ENCODE results near the gene TEX55. TPM values are rescaled to one million over a fixed set of nuclear protein-coding genes. Genes with fewer than 3 reads are reported as not detected.
"Not testable (repeated sequence)": the region's sequence is repeated elsewhere in the genome, so short reads cannot be mapped to it uniquely, and the experiment has no call there.

The TEX55 gene
- total RNA-seq, 2 donors from 2014 or later = not detected

DNA sequence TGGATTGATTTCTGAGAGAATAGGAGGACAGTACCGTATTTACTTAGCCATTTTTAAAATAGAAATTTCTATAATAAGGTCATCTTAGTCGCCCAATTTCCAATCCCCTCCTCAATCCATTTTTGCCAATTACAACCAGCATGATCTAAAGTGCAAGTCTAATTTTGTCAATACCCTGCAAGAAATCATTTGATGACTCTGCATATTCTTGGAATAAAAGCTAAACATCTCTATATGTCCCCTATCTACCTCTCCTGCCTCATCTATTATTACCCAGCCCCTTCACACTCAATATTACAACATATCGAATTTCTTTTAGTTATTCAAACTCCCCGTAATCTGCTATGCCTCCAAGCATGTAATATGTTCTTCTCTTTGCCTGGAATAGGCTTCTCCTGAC lies 41.9 kb upstream of the TEX55 start:
- H3K27ac ChIP-seq = no peak overlapping the region
- no peak for ATAC-seq
- no peaks in the 10 kb centered on the region for H3K4me1 ChIP-seq
- no peaks in the 10 kb centered on the region for H3K9me3 ChIP-seq
- no peaks in the 10 kb centered on the region for H3K36me3 ChIP-seq (replicated peaks in 1 of 2; ENCODE audit: insufficient read depth in 1 of 2, low read depth in 2 of 2)
- H3K4me3 ChIP-seq = no peak overlapping the region
- intact Hi-C loops (cut with DNase I) = no loop called here
- DNase-seq = no peak
- WGBS, 2 donors = 68 to 78% methylated on average over 4 of the region's 4 CpGs
- TF ChIP-seq POLR2A (IDR thresholded peaks at IDR 0.05) = no peak
- TF ChIP-seq, protein P1, sequence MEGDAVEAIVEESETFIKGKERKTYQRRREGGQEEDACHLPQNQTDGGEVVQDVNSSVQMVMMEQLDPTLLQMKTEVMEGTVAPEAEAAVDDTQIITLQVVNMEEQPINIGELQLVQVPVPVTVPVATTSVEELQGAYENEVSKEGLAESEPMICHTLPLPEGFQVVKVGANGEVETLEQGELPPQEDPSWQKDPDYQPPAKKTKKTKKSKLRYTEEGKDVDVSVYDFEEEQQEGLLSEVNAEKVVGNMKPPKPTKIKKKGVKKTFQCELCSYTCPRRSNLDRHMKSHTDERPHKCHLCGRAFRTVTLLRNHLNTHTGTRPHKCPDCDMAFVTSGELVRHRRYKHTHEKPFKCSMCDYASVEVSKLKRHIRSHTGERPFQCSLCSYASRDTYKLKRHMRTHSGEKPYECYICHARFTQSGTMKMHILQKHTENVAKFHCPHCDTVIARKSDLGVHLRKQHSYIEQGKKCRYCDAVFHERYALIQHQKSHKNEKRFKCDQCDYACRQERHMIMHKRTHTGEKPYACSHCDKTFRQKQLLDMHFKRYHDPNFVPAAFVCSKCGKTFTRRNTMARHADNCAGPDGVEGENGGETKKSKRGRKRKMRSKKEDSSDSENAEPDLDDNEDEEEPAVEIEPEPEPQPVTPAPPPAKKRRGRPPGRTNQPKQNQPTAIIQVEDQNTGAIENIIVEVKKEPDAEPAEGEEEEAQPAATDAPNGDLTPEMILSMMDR (IDR thresholded peaks at IDR 0.05) = no peak
- no peaks in the 10 kb centered on the region for H3K27me3 ChIP-seq

DNA sequence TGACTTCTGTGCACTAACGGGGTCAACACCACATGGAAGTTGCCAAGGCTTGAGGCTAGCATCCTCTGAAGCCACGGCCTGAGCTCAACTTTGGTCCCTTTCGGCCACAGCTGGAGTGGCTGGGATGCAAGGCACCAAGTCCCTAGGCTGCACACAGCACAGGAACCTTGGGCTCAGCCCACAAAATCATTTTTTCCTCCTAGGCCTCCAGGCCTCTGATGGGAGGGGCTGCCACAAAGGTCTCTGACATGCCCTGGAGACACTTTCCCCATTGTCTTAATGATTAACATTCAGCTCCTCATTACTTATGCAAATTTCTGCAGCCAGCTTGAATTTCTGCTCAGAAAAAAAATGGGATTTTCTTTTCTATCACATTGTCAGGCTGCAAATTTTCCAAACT lies 27.6 kb upstream of the TEX55 start:
- ATAC-seq; H3K4me1 ChIP-seq; H3K4me3 ChIP-seq; H3K36me3 ChIP-seq (replicated peaks in 1 of 2; ENCODE audit: insufficient read depth in 1 of 2, low read depth in 2 of 2); H3K27me3 ChIP-seq; intact Hi-C loops (cut with DNase I); DNase-seq; H3K9me3 ChIP-seq; H3K27ac ChIP-seq: not testable (repeated sequence)
- 34 to 67% methylated on average over 1 to 3 of the region's 3 CpGs for WGBS, 2 donors

DNA sequence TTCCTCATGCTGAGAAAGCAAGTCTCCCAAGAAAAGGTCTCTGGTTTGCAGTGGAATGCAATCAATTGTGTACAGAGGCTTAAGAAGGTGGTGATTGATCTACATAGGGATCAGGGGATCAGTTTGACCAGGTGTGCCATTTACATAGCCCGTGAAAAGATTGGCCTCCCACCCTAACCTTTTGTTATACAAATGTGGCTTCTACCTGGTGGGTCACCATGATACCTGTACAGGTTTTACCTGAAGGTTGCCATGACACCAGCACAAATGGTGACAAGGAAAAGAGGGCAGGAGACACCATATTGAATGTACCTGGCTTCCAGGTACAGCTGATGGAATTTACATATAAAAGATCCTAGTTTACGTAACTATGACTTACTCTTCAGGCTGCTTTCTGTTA lies 25.5 kb upstream of the TEX55 start:
- intact Hi-C loops (cut with DNase I) = no loop called here
- TF ChIP-seq, protein P1 (IDR thresholded peaks at IDR 0.05) = no peak
- TF ChIP-seq POLR2A (IDR thresholded peaks at IDR 0.05) = no peak
- H3K9me3 ChIP-seq = no peaks in the 10 kb centered on the region
- no peaks in the 10 kb centered on the region for H3K36me3 ChIP-seq (replicated peaks in 1 of 2; ENCODE audit: insufficient read depth in 1 of 2, low read depth in 2 of 2)
- H3K4me1 ChIP-seq = no peaks in the 10 kb centered on the region
- no peak overlapping the region for H3K4me3 ChIP-seq
- 53 to 55% methylated on average over 2 of the region's 2 CpGs for WGBS, 2 donors
- H3K27me3 ChIP-seq = no peaks in the 10 kb centered on the region
- H3K27ac ChIP-seq = no peak overlapping the region
- ATAC-seq (no peak), DNase-seq (no peak)

DNA sequence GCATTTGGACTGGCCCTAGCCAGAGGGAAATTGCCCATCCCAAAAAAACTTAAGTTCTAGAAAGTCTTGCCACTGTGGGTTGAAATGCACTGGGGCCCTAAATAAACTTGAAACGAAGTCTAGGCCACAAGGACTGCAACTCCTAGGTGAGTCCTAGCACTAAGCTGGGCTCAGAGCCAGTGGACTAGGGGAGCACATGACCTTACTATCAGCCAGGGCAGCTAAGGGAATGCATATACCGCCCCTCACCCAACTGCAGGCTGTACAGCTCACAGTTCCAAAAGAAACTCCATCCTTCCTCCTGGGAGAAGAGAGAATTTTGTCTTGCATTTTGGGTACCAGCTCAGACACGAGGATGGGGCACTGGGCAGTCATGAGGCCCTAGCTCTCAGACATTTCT lies 23.6 kb upstream of the TEX55 start:
- no peaks in the 10 kb centered on the region for H3K27me3 ChIP-seq
- DNase-seq = no peak
- no peaks in the 10 kb centered on the region for H3K4me1 ChIP-seq
- intact Hi-C loops (cut with DNase I) = no loop called here
- ATAC-seq = no peak
- TF ChIP-seq POLR2A (IDR thresholded peaks at IDR 0.05) = no peak
- TF ChIP-seq, protein P1 (IDR thresholded peaks at IDR 0.05) = no peak
- H3K27ac ChIP-seq = no peak overlapping the region
- H3K4me3 ChIP-seq = no peak overlapping the region
- H3K36me3 ChIP-seq (replicated peaks in 1 of 2; ENCODE audit: insufficient read depth in 1 of 2, low read depth in 2 of 2) = no peaks in the 10 kb centered on the region
- 29 to 58% methylated on average over 3 of the region's 3 CpGs for WGBS, 2 donors
- H3K9me3 ChIP-seq = no peaks in the 10 kb centered on the region

DNA sequence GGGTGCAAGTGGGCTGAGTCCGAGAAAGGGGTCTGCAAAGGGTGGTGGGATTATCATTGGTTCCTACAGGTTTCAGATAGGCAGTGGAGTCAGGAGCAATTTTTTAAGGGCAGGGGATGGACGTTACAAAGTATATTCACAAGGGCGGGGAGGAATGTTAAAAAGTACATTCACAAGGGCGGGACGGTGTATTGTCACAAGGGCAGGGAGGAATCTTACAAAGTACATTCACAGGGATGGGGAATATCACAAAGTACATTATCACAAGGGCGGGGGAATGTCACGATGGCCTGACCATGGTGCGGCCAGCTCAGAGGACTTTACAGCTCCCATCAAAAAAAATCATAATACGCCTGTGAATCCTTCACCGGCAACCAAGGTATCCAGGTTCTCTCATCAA lies 20.6 kb upstream of the TEX55 start:
- no peak overlapping the region for H3K4me3 ChIP-seq
- no peak for TF ChIP-seq POLR2A (IDR thresholded peaks at IDR 0.05)
- TF ChIP-seq, protein P1 (IDR thresholded peaks at IDR 0.05) = no peak
- no peak for ATAC-seq
- intact Hi-C loops (cut with DNase I) = no loop called here
- WGBS, 2 donors = 84 to 90% methylated on average over 10 of the region's 10 CpGs
- no peak for DNase-seq
- no peaks in the 10 kb centered on the region for H3K36me3 ChIP-seq (replicated peaks in 1 of 2; ENCODE audit: insufficient read depth in 1 of 2, low read depth in 2 of 2)
- no peaks in the 10 kb centered on the region for H3K4me1 ChIP-seq
- no peaks in the 10 kb centered on the region for H3K27me3 ChIP-seq
- H3K9me3 ChIP-seq = no peaks in the 10 kb centered on the region
- no peak overlapping the region for H3K27ac ChIP-seq
